Fibroblast of the aortic adventitia (primary cell): ENCODE measurements around the gene AP2A2. TPM values are rescaled to one million over a fixed set of nuclear protein-coding genes. Genes with fewer than 3 reads are reported as not detected.

Experiments
- DNase-seq: peaks from one replicate; pipeline ENCODE4 v3.0.0-alpha.2; 2010; ENCODE audit warnings: low read depth
- H3K4me3 ChIP-seq: 2 replicates; pipeline ENCODE4 v1.5.1; 2011; ENCODE audit warnings: low read depth, mild to moderate bottlenecking, control low read depth, low read length, moderate library complexity
- total RNA-seq: library from RNA; depleted of rRNA; stranded (reverse); fragments of >200 nt; gene quantifications from 2 replicates; pipeline ENCODE4 v1.2.3, GENCODE V29; 2012; ENCODE audit warnings: low replicate concordance
- TF ChIP-seq, protein P1 (sequence below): IDR thresholded peaks from 2 replicates; pipeline ENCODE4 v1.5.1; 2011; ENCODE audit warnings: mild to moderate bottlenecking, low read length, control low read depth, inconsistent platforms; ENCODE audit not compliant: insufficient read depth

AP2A2 gene
- total RNA-seq, 1 donor = 72.9 TPM

DNA sequence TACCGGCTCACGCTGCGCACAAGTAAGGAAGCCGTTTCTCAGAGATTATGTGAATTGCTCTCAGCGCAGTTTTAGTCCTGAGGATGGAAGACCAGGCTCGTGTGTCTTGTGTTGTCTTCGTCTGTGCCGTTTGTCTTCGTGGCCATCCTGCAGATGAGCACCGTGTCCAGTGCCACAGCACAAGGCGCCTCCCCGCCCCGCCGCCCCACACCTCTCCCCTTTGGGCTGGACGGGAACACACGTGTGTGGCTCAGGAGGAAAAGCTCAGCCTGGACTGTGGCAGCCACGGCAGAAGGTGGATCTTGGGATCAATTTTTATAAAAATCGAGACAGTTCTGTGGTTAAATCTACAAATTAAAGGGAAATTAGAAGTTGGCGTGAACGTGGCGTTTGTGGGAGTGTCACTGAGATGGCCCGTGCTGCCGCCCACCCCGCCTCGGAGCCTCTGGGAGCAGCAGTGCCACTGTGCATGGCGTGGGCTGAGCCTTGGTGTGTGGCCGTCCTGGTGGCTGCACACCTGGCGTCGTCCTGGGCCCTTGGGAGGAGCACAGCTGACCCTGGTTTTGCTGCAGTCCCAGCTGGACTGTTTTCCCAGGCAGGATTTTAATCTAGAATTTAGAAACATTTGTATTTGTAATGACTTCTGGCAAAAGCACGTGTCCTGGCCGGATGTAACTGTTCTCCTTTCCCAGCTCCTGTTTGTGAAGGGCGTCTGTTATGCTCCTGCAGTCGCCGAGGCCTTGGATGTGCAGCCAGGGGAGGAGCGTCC lies 85.1 kb downstream of the AP2A2 start:
- H3K4me3 ChIP-seq = no peak overlapping the region

DNA sequence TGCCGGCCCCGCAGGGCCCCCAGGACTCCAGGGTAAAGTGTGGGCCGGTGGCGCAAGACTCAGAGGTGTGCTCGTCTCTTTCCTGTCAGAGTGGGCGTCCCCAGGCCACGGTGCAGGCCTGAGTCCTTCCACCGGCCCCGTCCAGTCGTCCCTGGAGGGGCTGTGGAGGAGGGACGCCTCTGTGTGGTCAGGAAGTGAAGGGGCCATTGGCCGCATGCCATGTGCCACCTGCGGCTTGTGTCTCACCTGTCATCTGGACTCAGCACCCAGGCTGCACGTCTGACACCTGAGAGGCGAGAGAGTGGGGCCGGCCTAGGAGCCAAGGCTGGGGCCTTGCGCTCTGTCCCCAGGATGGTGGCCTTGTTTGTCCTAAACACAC lies 85.6 kb downstream of the AP2A2 start:
- no peak for DNase-seq
- TF ChIP-seq, protein P1, sequence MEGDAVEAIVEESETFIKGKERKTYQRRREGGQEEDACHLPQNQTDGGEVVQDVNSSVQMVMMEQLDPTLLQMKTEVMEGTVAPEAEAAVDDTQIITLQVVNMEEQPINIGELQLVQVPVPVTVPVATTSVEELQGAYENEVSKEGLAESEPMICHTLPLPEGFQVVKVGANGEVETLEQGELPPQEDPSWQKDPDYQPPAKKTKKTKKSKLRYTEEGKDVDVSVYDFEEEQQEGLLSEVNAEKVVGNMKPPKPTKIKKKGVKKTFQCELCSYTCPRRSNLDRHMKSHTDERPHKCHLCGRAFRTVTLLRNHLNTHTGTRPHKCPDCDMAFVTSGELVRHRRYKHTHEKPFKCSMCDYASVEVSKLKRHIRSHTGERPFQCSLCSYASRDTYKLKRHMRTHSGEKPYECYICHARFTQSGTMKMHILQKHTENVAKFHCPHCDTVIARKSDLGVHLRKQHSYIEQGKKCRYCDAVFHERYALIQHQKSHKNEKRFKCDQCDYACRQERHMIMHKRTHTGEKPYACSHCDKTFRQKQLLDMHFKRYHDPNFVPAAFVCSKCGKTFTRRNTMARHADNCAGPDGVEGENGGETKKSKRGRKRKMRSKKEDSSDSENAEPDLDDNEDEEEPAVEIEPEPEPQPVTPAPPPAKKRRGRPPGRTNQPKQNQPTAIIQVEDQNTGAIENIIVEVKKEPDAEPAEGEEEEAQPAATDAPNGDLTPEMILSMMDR = no peak
- H3K4me3 ChIP-seq = no peak overlapping the region

More for the DNA sequence above, 85.1 kb downstream of the AP2A2 start:
- DNase-seq = no peak
- TF ChIP-seq, protein P1 = no peak

DNA sequence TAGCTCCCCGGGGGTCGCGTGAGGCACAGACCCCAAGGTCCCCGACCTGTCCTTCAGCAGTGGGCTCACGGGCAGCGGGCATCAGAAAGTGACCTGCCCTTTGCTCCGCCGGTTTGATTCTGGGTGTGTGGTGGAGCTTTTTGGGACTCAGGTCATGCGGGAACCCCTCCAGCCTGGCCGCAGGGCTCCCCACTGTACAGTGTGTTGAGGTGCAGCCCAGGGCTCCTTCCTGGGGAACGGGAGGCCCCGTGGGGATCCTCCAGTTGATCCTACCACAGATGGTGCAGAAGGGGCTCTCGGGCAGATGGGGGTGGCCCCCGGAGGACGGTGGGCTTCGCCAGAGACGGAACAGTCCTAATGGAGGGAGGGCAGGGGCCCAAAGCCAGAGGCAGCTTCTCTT lies 86.6 kb downstream of the AP2A2 start:
- no peak overlapping the region for H3K4me3 ChIP-seq
- DNase-seq = no peak
- TF ChIP-seq, protein P1 = no peak

DNA sequence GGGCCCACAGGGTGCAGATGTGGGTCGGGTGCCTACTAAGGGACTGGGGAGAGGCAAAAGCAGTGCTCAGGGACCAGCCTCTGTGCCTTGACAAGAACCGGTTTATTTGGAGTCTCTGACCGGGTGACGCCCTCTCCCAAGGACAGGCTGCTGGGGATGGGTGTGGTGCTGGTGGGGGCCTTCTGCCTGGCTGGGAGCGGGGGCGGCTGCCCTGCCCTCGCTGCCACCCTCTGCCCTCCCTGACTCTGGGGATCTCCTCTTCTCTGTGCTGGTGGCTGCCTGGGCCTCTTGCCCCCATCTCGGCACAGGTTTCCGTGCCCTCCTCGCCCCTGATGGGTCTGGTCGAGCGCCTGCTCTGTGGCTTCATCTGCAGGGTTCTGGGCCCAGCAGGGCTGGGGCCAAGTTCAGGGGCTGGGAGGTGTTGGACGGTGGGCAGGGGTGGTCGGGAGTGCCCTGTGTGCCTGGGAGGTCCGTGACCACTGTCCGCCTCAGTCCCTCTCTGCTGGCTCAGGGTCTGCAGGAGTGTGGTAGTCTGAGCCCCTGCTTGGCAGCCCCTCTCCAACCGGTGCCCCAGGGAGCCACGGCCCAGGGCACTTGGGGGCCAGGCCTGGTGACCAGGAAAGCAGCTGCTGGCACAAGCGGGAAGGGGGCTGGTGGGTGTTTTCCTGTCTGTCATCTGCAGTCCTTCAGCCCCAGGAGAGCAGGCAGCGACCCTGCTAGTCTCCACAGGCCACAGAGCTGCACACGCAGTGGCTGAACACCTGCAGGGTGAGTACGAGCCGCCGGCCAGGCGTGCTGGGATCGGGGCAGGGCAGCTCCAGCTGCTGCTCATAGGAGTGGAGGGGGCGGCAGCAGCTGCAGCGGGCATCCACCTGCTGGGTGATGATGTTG lies 87.3 kb downstream of the AP2A2 start:
- no peak overlapping the region for H3K4me3 ChIP-seq
- TF ChIP-seq, protein P1 = no peak
- DNase-seq = no peak

DNA sequence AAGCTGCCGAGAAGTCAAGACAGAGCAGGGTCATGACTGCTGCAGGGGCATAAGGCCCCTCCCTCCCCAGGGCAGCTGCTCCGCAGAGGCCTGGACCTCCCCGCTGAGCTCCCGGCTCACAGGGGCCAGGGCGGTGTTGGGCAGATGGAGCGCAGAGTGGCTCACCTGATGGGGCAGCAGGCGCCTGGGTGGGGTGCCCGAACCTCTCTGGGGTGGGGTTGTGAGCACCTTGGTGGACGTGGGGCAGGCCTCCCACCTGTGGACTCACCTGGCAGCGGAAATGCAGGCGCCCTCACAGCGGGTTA lies 87.9 kb downstream of the AP2A2 start:
- TF ChIP-seq, protein P1 = no peak
- no peak for DNase-seq
- no peak overlapping the region for H3K4me3 ChIP-seq

DNA sequence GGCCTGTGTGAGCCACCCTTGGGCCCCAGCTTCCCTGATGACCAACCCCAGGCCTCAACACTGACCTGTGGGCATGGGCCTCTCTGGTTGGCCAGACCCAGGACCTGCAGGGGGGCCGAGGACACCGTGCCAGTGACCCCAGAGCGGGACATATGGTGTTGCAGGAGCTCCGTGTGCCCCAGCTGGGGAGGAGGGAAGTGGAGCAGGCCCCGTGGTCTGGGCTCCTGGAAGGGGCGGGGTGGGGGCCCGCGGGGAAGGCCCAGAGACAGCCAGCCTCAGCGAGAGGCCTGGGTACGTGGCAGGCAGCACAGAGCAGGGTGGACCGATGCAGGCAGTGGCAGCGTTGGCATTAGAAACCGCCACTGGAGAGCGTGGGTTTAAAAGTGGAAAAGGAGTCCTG lies 88.6 kb downstream of the AP2A2 start:
- no peak for DNase-seq
- H3K4me3 ChIP-seq = no peak overlapping the region
- TF ChIP-seq, protein P1 = no peak
